Transverse colon (tissue), 3 donors: ENCODE results near the gene PLEKHA7.

Experiments
- CTCF ChIP-seq, 5 experiments: fragments of 200-600 bp in 3 of 5; fragments of 450-650 bp in 2 of 5; sonication (generic) in 3 of 5; IDR thresholded peaks; 1 replicate in 2 of 5; 2 replicates in 3 of 5; pipeline ENCODE4 v1.5.1; 2016 to 2017; ENCODE audit warnings: antibody characterized with exemption in 5 of 5, inconsistent platforms in 3 of 5, mild to moderate bottlenecking in 2 of 5, moderate library complexity in 1 of 5
- EP300 ChIP-seq: sonication (generic); formaldehyde crosslinking; IDR thresholded peaks from one replicate; pipeline ENCODE4 v1.6.1; 2017; ENCODE audit warnings: antibody characterized with exemption, low read depth
- POLR2A ChIP-seq: fragments of 450-650 bp; IDR thresholded peaks from one replicate; pipeline ENCODE4 v1.6.1; 2016; ENCODE audit warnings: antibody characterized with exemption, mild to moderate bottlenecking, moderate library complexity

GRCh38 chr11:16942342-16942741 is 71.9 kb downstream of the PLEKHA7 start:
- TF ChIP-seq CTCF (IDR thresholded peaks at IDR 0.05) (no peak), EP300 (no peak), POLR2A (no peak)
